GM12801 (cell line): Measurements from ENCODE around the gene SLC17A9.

Experiments
- CTCF ChIP-seq: IDR thresholded peaks from one replicate; pipeline ENCODE4 v1.5.1; 2011; ENCODE audit warnings: control low read depth; ENCODE audit not compliant: insufficient read length; ENCODE audit errors: extremely low read depth

SLC17A9 gene

GRCh38 chr20:62978561-62978943, 26.0 kb downstream of the SLC17A9 start:
- TF ChIP-seq CTCF = no peak

GRCh38 chr20:62979310-62979709, 26.8 kb downstream of the SLC17A9 start:
- no peak for TF ChIP-seq CTCF

GRCh38 chr20:62979876-62980373, 27.4 kb downstream of the SLC17A9 start:
- TF ChIP-seq CTCF = no peak

- TF ChIP-seq CTCF = no peak
These were observed 28.0 kb downstream of the SLC17A9 start for GRCh38 chr20:62980380-62980960.

GRCh38 chr20:62980970-62981369, 28.5 kb downstream of the SLC17A9 start:
- no peak for TF ChIP-seq CTCF

- no peak for TF ChIP-seq CTCF
These were observed 29.9 kb downstream of the SLC17A9 start for GRCh38 chr20:62982124-62983075.

- TF ChIP-seq CTCF = no peak
These were observed 30.7 kb downstream of the SLC17A9 start for GRCh38 chr20:62983210-62983609.
